SK-N-MC (cell line): ENCODE measurements around the gene ANTXR2.

Experiments
- DNase-seq: peaks from one replicate; pipeline ENCODE4 v3.0.0-alpha.2; 2011; ENCODE audit warnings: low read depth, low spot score
- H3K27ac ChIP-seq: fragments of 200-600 bp; sonication (generic); 2 replicates; pipeline ENCODE4 v1.5.1; 2016; ENCODE audit warnings: mixed run types
- H3K36me3 ChIP-seq: fragments of 200-600 bp; sonication (generic); 2 replicates; pipeline ENCODE4 v1.6.1; 2017; ENCODE audit warnings: antibody characterized with exemption, low read length, mixed read lengths; ENCODE audit not compliant: insufficient read depth
- H3K4me3 ChIP-seq: fragments of 200-600 bp; sonication (generic); 2 replicates; pipeline ENCODE4 v1.5.1; 2016
- H3K9ac ChIP-seq: fragments of 200-600 bp; sonication (generic); 2 replicates; pipeline ENCODE4 v1.8.0; 2017; ENCODE audit warnings: mixed run types, mixed read lengths; ENCODE audit not compliant: insufficient read length
- H3K9me3 ChIP-seq: fragments of 200-600 bp; sonication (generic); 2 replicates; pipeline ENCODE4 v1.6.1; 2017; ENCODE audit warnings: low read depth, mild to moderate bottlenecking, antibody characterized with exemption, low read length, moderate library complexity, mixed read lengths
- EZH2 ChIP-seq: fragments of 200-600 bp; sonication (generic); IDR thresholded peaks from one replicate; pipeline ENCODE4 v1.6.1; 2017; ENCODE audit warnings: antibody characterized with exemption
- FOXP2 ChIP-seq: optimal IDR thresholded peaks from 2 replicates; pipeline ENCODE3; 2011; ENCODE audit warnings: mild to moderate bottlenecking, moderate library complexity; ENCODE audit not compliant: insufficient read depth; ENCODE audit errors: extremely low read length, control extremely low read depth
- POLR2AphosphoS5 ChIP-seq: IDR thresholded peaks from 2 replicates; pipeline ENCODE4 v1.6.1; 2012; ENCODE audit warnings: mild to moderate bottlenecking, low read depth, low read length, borderline replicate concordance

Gene ANTXR2

GRCh38 chr4:80075995-80076675, 3.1 kb upstream of the ANTXR2 start:
- TF ChIP-seq POLR2AphosphoS5 (no peak), FOXP2 (no peak), EZH2 (no peak)
- Histone ChIP-seq H3K9ac (no peak overlapping the region), H3K4me3 (no peak overlapping the region), H3K36me3 (no peaks in the 10 kb centered on the region), H3K27ac (no peak overlapping the region), H3K9me3 (no peaks in the 10 kb centered on the region)
- no peak for DNase-seq

- Histone ChIP-seq H3K4me3 (no peak overlapping the region), H3K36me3 (no peaks in the 10 kb centered on the region), H3K27ac (no peak overlapping the region), H3K9ac (no peak overlapping the region), H3K9me3 (no peaks in the 10 kb centered on the region)
- DNase-seq = no peak
- TF ChIP-seq FOXP2 = no peak
- no peak for TF ChIP-seq EZH2
- no peak for TF ChIP-seq POLR2AphosphoS5
These were observed 1.6 kb upstream of the ANTXR2 start for GRCh38 chr4:80074651-80075050.

GRCh38 chr4:80074069-80074468, 1.0 kb upstream of the ANTXR2 start:
- no peak overlapping the region for H3K27ac ChIP-seq
- H3K9me3 ChIP-seq = no peaks in the 10 kb centered on the region
- DNase-seq = no peak
- no peak overlapping the region for H3K4me3 ChIP-seq
- no peak for TF ChIP-seq POLR2AphosphoS5
- TF ChIP-seq FOXP2 = no peak
- no peak for TF ChIP-seq EZH2
- no peak overlapping the region for H3K9ac ChIP-seq
- no peaks in the 10 kb centered on the region for H3K36me3 ChIP-seq

- Histone ChIP-seq H3K27ac (no peak overlapping the region), H3K36me3 (no peaks in the 10 kb centered on the region), H3K9me3 (no peaks in the 10 kb centered on the region), H3K4me3 (peak overlapping the region; percentile 84), H3K9ac (no peak overlapping the region)
- no peak for DNase-seq
- TF ChIP-seq POLR2AphosphoS5 (no peak), EZH2 (no peak), FOXP2 (no peak)
These were observed 512 bp upstream of the ANTXR2 start for GRCh38 chr4:80073473-80074008.

GRCh38 chr4:80072228-80072743, 743 bp downstream of the ANTXR2 start:
- no peaks in the 10 kb centered on the region for H3K36me3 ChIP-seq
- H3K4me3 ChIP-seq = peak overlapping the region; percentile 84
- peak overlapping the region; percentile 75 for H3K9ac ChIP-seq
- H3K9me3 ChIP-seq = no peaks in the 10 kb centered on the region
- DNase-seq = no peak
- H3K27ac ChIP-seq = no peak overlapping the region
- TF ChIP-seq FOXP2 (no peak), EZH2 (no peak), POLR2AphosphoS5 (no peak)

- Histone ChIP-seq H3K4me3 (peak overlapping the region; percentile 84), H3K9ac (peak overlapping the region; percentile 75)
These were observed 1.3 kb downstream of the ANTXR2 start for GRCh38 chr4:80071604-80072227.

GRCh38 chr4:80070880-80071603, 2.0 kb downstream of the ANTXR2 start:
- Histone ChIP-seq H3K9ac (no peak overlapping the region), H3K36me3 (no peaks in the 10 kb centered on the region), H3K4me3 (peak overlapping the region; percentile 84), H3K9me3 (no peaks in the 10 kb centered on the region), H3K27ac (no peak overlapping the region)
- no peak for DNase-seq
- TF ChIP-seq POLR2AphosphoS5 (no peak), EZH2 (no peak), FOXP2 (no peak)

More at GRCh38 chr4:80071604-80072227, 1.3 kb downstream of the ANTXR2 start:
- TF ChIP-seq FOXP2 = no peak
- DNase-seq = no peak
- Histone ChIP-seq H3K27ac (no peak overlapping the region), H3K36me3 (no peaks in the 10 kb centered on the region), H3K9me3 (no peaks in the 10 kb centered on the region)
